GM19395 (cell line): Measurements from ENCODE around the gene FOXP3.

Experiments used
- ATAC-seq: cut with Tn5 transposase; IDR thresholded peaks from one replicate; pipeline ENCODE4 v1.9.1; 2021; ENCODE audit warnings: mild to moderate bottlenecking, moderate library complexity; ENCODE audit not compliant: unreplicated experiment

FOXP3 gene

DNA sequence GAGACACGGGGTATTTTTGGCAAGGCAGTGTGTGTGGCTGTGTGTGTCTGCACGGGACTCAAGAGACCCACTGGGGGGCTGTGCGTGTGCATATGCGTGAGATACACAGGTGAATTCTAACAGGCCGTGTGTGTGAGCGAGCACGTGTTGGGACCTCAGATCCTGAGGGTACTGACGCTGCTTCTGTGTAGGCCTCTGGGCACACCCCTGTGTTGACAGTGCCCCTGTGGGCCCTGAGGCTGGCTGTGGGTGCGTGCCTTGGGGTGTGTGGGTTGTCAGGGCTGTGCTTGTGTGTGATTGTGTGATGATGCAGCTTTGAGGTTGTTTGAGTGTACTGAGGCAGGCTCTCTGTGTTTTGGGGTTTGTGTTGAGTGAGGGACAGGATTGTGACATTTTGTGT, 13.9 kb downstream of the FOXP3 start:
- no peak for ATAC-seq

DNA sequence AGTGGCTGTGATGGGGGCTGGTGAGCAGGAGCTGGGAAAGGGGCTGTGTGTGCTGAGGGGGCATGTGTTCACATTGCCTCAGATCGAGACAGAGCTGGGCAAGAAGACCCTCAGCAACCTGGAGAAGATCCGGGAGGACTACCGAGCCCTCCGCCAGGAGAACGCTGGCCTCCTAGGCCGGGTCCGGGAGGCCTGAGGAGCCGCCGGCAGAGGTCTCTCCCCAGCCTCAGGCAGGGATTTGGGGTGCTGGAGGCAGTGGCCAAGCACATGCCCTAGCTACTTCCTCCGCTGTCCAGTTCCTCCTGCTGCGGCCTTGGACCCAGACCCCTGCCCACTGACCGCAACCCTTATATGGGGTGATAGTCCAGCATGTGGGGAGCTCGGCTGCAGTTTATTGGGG, 14.4 kb downstream of the FOXP3 start:
- ATAC-seq, result no peak

DNA sequence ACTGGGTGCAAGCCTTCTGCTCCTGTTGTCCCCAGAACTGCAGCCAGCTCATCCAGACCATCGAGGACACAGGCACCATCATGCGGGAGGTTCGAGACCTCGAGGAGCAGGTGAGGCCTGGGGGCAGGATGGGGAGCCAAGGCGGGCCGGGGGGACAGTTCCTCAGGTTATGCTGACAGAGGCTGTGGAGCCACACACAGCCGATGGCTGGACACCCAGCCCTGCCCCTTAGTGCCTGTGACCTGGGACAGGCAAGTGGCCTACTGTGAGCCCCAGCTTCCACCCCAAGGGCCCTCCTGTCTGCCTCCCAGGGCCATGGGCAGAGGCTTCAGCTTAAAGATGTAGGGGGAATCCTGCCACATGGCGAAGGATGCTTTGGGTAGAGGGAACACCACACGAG, 14.9 kb downstream of the FOXP3 start:
- no peak for ATAC-seq

DNA sequence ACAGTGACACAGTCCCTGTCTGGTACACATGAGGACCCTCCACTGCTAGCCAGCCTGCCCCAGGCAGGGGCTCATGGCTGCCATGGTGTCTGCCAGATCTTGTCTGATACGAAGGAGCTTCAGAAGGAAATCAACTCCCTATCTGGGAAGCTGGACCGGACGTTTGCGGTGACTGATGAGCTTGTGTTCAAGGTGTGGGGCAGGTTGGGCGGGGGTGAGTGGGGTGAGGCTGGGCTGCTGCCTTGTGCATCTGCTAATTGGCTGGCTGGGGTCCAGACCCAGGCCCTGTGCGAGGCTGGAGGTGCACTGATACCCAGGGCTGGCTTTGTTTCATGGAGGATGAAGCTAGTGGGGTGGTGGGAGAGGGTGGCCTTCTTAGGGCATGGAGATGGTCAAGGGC, 15.4 kb downstream of the FOXP3 start:
- ATAC-seq, result no peak

DNA sequence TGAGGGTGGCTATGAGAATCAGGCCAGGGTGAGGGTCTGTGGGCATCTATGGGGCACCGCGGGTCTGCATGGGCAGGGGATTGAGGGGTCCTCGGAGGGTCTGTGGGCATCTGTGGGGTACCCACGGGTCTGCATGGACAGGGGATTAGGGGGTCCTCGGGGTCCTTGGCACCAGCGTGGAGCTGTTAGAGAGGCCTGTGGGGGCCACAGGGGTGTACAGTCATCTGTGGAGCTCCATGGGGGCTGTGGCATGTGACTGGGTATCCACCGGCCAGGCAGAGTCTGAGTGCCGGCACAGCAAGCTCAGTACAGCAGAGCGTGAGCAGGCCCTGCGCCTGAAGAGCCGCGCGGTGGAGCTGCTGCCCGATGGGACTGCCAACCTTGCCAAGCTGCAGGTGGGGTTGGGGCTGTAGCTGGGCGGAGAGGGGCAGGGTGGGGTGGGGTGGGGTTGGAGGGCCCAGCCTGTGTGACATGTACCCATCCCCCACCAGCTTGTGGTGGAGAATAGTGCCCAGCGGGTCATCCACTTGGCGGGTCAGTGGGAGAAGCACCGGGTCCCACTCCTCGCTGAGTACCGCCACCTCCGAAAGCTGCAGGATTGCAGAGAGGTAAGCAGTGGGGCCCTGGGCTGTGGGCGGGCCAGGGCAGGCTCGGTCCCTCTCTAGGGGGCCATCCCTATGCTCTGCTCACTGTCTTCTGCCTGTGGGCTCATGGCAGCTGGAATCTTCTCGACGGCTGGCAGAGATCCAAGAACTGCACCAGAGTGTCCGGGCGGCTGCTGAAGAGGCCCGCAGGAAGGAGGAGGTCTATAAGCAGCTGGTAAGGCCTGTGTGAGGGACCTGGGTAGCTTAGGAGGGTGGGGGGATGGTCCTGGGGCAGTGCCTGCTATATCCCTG, 16.3 kb downstream of the FOXP3 start:
- ATAC-seq, result no peak

DNA sequence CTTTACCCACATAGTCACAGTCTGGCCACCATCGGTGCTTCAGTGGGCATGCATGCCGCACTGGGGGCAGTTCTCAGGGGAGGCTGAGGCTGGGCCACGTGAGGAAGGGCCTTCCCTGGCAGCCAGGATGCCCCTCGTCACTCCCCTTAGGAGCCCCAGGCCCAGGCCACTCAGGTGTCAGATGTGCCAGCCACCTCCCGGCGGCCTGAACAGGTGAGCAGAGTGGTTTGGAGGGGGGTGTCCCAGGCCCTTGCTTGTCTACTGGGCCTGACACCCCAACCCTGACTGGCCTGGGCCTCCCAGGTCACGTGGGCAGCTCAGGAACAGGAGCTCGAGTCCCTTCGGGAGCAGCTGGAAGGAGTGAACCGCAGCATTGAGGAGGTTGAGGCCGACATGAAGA, 17.2 kb downstream of the FOXP3 start:
- no peak for ATAC-seq

DNA sequence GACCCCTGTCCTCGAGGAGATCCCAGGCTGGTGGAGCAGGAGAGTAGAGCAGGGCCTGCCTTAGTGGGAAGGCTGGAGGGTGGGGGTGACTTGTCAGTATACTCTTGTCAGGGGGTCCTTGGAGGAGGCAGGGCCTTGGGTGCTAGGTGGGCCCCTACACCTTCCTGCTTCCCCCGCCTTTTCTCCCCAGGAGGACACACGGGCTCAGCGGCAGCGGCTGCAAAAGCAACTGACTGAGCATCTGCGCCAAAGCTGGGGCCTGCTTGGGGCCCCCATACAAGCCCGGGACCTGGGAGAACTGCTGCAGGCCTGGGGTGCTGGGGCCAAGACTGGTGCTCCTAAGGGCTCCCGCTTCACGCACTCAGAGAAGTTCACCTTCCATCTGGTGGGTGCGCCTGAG, 18.0 kb downstream of the FOXP3 start:
- ATAC-seq, result no peak

DNA sequence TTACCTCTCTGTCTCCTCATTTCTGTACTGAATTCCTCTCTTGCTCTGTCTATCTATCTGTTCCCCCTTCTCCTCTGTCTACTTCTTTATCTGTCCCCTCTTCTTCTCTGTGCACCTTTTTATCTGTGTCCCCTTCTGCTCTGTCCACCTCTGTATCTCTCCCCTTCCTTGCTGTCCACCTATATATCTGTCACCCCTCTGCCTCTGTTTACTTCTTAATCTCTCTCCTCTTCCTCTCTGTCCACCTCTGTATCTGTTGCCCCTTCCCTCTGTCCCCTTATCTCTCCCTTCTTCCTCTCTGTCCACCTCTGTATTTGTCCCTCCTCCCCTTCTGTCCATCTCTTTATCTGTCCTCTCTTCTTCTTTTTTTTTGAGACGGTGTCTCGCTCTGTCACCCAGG, 20.3 kb downstream of the FOXP3 start:
- no peak for ATAC-seq

DNA sequence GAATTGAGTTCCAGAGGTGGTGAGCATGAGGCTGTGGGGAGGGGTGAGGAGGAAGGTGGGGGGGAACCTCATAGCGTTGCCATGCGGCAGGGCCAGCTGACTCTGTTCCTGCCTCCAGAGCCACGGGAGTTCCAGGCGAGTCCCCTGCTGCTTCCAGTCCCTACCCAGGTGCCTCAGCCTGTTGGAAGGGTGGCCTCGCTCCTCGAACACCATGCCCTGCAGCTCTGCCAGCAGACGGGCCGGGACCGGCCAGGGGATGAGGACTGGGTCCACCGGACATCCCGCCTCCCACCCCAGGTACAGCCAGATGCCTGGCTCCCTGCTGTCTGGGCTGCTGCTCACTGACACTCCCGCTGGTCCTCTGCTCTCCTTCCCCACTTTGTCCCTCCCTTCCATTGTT, 21.3 kb downstream of the FOXP3 start:
- no peak for ATAC-seq

DNA sequence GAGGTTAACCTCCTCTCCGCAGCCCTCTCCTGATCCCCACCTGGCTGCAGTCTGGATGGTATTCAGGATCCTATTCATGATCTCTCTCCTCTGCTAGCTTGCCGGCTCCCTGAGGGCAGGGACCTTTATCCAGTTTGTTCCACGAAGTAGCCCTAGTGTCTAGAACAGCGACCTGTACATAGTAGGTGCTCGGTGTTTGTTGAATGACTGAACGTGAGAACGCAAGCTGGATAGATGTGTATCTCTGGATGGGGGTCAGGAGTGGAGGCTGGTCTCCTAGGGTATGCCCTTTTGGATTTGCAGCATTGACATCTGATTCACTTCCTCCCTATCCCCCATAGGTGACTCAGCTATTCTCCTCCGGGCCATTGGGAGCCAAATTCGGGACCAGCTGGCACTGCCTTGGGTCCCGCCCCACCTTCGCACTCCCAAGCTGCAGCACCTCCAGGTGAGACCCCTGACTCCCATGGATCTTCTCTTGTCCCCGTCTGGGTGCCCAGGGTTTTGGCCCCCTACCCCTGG, 21.9 kb downstream of the FOXP3 start:
- no peak for ATAC-seq

DNA sequence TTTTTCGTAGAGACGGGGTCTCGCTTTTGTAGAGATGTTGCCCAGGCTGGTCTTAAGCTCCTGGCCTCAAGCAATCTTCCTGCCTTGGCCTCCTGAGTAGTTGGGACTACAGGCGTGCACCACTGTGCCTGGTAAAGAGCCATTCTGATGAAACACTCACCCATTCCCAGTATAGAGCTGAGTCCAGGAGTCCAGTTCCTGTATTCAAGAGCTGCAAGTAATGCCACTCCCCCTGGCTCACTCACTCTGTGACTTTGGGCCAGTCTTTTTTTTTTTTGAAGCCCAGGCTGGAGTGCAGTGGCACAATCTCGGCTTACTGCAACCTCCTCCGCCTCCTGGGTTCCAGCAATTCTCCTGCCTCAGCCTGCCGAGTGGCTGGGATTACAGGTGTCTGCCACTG, 25.8 kb downstream of the FOXP3 start:
- ATAC-seq, result no peak

DNA sequence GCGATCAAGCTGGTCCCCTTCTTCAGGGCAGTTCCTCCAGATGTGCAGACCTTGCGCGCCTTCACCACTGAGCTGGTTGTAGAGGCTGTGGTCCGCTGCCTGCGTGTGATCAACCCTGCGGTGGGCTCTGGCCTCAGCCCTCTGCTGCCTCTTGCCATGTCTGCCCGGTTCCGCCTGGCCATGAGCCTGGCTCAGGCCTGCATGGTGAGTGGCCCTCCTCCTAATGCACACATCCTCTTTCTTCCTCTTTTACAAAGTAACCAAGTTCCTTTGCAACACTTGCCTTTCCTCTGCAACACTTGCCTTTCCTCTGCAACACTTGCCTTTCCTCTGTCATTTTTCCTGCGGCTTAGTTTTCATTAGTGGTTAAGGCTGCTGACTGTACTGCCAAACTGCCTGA, 27.4 kb downstream of the FOXP3 start:
- no peak for ATAC-seq

DNA sequence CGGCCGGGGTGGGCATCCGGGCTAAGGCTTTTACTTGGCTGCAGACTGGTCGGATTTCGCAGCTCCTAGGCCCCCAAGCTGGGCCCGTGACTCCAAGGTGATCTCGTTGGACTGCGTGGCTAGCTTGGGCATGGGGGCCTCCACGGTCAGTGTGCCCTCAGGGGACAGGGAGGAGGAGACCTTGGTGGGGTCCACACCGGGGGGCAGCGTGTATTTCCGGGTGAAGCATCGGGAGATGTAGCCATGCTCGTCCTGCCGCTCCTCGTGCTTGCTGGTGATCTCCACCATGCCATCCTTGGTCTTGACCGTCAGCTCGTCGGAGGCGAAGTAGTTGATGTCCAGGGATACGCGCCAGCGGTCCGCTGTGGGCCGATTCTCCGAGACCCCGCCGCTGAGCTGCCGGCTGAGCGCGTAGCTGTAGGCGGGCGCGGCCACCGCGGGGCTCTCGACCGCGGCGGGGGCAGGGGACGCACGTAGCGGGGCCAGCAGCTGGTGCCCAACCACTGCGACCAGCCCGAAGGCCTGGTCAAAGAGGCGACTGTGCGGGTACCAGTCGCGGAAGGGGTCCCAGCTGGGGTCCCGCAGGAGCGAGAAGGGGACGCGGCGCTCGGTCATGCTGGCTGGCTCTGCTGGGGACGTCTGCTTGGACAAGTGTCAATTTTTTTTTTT, 30.5 kb downstream of the FOXP3 start:
- no peak for ATAC-seq

DNA sequence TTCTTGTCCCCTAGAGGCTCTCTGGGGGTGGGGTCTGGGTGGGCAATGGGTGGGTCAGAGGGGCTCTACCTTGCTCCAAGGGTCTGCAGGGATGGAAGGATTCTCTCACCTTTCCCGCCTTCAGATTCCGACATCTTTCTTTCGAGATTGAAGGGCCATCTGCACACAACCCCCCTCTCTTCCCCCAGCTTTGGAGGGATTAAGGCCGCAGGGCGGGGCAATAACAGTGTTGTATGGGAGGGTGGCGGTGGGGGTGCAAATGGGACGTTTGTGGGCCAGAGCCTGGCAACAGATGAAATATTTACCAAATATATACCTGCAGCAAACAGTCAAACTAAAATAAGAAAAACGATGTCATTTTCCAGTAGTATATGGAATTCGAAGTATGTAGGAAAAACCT, 31.3 kb downstream of the FOXP3 start, which contains the start of gene CACNA1F:
TSS of gene CACNA1F (minus strand) at position 165 of the 400 bp plus-strand sequence. CDS start at position 134, 31 bp downstream.
- ATAC-seq, result no peak

DNA sequence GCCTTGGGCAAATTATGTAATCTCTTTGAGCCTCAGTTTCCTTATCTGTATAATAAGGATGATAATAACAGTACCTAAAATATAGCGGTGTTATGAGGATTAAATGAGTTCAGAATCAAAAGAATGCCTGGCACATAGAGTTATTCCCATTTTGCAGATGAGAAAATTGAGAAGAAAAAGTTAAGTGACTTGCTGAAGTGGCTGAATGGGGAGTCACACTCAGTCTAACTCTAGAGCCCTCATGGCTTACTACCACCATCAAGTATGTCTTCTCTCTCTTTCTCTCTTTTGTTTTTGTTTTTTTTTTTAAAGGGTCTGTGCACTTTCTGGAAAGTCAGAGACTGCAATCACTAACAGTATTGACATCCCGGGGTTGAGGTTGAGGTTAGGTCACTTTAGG, 32.0 kb downstream of the FOXP3 start:
- no peak for ATAC-seq

DNA sequence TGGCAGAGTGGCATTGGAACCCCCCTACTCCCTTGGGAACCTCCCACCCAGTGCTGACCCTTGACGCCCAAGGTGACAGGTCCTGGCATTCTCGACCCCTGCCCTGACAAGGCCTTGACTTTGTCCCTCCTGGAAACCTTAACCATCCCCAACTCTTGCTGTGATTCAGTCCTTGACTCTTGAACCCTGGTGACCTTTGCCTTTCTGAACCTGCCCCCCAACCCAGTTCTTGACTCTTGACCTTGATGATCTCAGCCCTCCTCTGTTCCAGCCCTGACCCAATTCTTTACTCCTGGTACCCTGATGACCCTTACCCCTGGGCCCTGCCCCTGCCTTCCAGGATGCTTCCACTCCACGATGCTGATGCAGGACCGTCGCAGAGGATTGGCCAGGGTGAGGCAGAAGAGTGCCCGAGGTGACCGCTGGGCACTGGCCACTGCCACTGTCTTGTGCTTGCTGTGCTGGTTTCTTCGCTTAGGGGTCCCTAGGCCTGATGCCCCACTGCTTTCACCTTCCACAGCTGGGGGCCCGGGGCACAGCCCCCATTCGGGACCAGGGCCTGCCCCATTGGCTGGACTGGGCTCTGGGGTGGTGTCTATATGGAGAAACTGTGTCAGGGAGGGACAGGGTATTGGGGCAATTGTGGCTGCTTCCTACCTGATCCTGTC, 33.0 kb downstream of the FOXP3 start:
- ATAC-seq, result no peak

DNA sequence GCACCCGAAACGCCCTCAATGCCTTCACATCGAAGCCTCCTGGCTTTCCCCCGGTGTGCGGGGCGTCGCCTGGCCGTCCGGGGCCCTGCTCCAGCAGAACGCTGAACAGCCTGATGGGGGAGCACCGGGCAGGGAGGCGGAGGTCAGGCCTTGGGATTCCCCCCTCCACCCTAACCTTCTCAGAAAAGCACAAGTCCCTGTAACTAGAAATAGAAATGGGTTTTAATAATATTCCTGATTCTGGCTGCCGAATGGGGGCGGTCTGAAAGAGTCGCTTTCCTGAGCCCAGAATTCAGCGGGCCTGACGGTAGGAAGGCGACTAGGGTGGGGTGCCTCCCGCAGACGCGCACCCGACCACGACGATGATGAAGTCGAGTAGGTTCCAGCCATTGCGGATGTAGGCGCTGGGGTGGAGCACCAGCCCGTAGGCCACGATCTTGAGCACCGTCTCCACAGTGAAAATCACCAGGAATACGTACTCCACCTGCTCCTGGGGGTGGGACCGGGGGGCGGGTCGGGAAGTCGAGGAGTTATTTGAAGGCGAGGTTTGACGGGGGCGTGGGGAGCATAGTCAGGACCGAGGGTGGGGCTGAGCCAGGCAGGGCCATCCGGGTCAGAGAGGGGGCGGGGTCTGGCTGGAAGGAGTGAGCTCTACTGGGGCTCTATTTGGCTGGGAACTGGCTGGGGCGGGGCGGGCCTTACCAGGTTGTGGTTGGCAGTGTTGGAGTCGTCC, 33.8 kb downstream of the FOXP3 start:
- peak; percentile 67 for ATAC-seq

DNA sequence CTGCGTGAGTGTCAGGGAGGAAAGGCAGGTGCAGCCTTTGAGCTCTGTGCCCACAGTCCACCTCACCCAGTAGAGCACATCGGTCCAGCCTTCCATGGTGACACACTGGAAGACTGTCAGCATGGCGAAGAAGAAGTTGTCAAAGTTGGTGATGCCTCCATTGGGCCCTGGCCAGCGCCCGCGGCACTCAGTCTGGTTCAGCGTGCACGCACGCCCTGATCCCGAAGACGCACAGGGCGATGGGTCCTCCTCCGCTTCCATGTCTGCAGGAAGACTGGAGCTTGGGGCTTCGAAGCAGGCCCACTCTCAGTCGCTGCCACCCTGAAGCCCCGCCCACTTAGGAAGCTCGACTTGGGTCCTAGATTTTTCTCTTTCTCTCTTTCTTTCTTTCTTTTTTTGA, 36.3 kb downstream of the FOXP3 start:
- ATAC-seq, result no peak

DNA sequence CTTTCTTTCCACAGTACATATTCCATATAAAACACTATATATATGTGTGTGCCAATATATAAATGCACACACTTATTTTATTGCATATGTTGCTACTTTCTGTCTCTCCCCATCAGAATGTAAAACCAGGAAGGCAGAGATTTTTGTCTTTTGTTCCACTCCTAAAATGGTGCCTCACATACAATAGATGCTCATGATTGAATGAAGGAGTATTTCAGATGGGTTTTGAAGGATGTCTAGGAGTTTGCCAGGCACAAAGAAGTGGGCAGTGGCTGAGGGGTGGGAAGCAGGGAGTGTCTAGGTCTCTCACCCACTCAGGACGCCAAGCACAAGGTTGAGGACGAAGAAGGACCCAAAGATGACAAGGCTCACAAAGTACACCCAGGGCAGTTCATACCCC, 36.8 kb downstream of the FOXP3 start:
- ATAC-seq, result no peak

DNA sequence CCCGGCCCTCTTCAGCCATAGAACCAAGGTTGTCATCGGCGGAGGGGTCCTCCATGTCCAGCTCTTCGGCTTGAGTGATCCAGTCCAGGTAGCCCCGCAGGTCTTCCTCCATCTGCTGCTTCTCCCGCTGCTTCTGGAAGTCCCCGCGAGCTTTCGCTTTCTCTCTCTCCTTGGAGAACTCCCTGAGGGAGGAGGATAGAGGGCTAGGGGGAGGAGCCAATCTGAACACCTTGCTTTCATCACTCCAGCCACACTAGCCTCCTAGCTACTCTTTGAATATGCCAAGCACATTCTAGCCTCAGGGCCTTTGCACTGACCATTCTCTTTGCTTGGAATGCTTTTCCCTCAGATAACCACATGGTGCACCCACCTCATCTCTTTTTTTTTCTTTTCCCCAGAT, 37.6 kb downstream of the FOXP3 start:
- no peak for ATAC-seq

DNA sequence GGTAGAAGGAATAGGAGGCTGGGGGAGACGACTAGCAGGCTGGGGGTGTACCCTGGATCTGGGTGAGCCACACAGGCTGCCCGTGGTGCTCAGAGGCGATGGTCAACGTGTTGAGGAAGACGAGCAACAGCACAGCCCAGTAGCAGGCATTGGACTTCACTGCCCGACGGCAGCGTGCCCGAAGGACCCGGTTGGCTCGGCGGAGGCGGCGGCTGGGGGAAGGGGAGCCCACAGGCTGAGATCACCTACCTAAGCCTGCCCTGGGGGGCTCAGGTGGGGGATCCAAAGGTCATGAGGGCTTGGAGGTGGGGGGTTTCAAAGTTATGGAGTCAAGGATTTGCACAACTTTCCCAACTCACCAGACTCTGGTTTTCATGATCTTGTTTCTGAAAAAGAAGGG, 38.7 kb downstream of the FOXP3 start:
- no peak for ATAC-seq
